Body of pancreas (tissue), 4 donors: ENCODE data around the gene TBC1D13.

ENCODE experiments used
- CTCF ChIP-seq, 7 experiments: fragments of 450-650 bp in 4 of 7; fragments of 200-600 bp in 3 of 7; sonication (generic) in 3 of 7; IDR thresholded peaks; one replicate each; pipeline ENCODE4 v1.5.1; 2016 to 2019; ENCODE audit warnings: antibody characterized with exemption in 7 of 7
- POLR2A ChIP-seq, 3 donors: fragments of 450-650 bp; IDR thresholded peaks; one replicate each; pipeline ENCODE4 v1.6.1; 2016; ENCODE audit warnings: antibody characterized with exemption in 3 of 3, mild to moderate bottlenecking in 2 of 3

DNA sequence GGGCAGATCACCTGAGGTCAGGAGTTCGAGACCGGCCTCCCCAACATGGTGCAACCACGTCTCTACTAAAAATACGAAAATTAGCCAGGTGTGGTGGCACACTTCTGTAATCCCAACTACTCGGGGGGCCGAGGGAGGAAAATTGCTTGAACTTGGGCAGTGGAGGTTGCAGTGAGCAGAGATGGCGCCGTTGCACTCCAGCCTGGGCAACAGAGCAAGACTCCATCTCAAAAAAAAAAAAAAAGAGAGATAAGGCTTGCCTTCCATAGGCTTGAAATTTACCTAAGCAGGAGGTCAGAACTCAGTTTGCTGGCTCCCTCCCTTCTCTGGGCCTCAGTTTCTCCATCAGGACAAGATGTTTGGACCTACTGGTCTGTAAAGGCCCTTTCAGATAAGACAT lies 41.2 kb downstream of the TBC1D13 start:
- TF ChIP-seq CTCF (IDR thresholded peaks at IDR 0.05) = no peak
- TF ChIP-seq POLR2A (IDR thresholded peaks at IDR 0.05) = no peak
